HL-60 (cell line): ENCODE data around the gene CDA.
A peak's percentile ranks its signal among the peaks of the same experiment; 100 is the strongest.

Experiments used
- DNase-seq, 2 experiments: peaks; one replicate each; pipeline ENCODE4 v3.0.0-alpha.2; 2010 to 2020; ENCODE audit warnings: low read depth in 1 of 2, low spot score in 1 of 2
- H3K27ac ChIP-seq: fragments of 250-450 bp; sonication (Bioruptor Pico); replicated peaks from 2 replicates; pipeline ENCODE4 v1.5.1; 2020; ENCODE audit warnings: mild to moderate bottlenecking, moderate library complexity
- H3K27me3 ChIP-seq: fragments of 250-450 bp; sonication (Bioruptor Pico); 2 replicates; pipeline ENCODE4 v1.5.1; 2021; ENCODE audit warnings: mild to moderate bottlenecking, moderate library complexity; ENCODE audit not compliant: insufficient read depth, poor library complexity, severe bottlenecking
- H3K4me3 ChIP-seq: replicated peaks from 2 replicates; pipeline ENCODE4 v1.5.1; 2011; ENCODE audit warnings: mild to moderate bottlenecking, control low read depth, low read length; ENCODE audit not compliant: insufficient read depth
- GABPA ChIP-seq: IDR thresholded peaks from 2 replicates; pipeline ENCODE4 v1.6.1; 2012; ENCODE audit warnings: low read depth
- POLR2AphosphoS5 ChIP-seq: IDR thresholded peaks from 2 replicates; pipeline ENCODE4 v1.6.1; 2012; ENCODE audit warnings: low read depth
- SPI1 ChIP-seq: IDR thresholded peaks from 2 replicates; pipeline ENCODE4 v1.6.1; 2012; ENCODE audit warnings: low read depth, mild to moderate bottlenecking, borderline replicate concordance
- TF ChIP-seq, protein P1 (sequence below): IDR thresholded peaks from 2 replicates; pipeline ENCODE4 v1.6.1; 2012; ENCODE audit warnings: low read depth; ENCODE audit not compliant: insufficient replicate concordance
- TF ChIP-seq, protein P2 (sequence below): IDR thresholded peaks from one replicate; pipeline ENCODE4 v1.5.1; 2011; ENCODE audit warnings: low read length, control low read depth, inconsistent platforms; ENCODE audit not compliant: insufficient read depth

Gene CDA

DNA sequence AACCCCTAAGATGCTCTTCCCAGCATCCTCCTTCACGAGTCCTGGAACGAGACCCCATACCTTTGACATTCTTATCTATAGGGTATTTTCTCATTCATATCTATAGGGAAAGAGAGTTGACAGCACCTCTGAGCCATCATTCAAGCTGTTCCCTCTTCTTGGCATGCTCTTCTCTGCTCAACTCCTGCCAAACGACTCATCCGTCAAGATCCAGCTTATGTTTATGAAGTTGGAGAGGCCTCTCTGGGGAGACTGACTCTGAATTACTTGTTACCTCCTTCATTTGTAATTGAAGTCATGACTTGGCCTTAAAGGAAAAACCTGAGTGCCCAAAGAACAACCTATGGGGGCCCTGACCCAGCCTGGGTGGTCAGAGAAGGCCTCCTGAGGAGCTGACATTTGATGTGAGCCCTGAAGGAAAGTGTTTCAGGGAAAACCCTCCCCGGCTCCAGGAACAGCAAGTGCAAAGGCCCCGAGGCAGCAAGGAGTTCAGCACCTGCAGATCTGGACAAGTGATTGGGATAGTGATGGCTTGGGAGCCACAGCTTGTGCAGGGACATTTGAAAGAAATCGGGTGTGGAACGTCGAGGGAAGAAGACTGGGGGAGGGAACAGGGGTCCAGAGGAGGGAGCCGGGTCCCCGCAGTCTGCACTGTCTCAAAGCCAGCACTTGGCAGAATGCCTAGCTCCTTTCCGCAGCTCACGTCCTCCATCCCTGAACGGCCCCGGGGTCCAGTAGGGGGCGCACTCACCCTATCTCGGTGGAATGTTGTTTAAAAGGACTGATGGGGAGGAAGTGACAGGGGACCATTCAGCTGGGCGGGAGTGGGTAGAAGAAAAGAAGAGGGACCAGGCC lies 14.0 kb upstream of the CDA start:
- Histone ChIP-seq H3K27me3 (peaks cover 4% of the 10 kb centered on the region), H3K27ac (no peak overlapping the region), H3K4me3 (no peak overlapping the region)
- TF ChIP-seq, protein P1, sequence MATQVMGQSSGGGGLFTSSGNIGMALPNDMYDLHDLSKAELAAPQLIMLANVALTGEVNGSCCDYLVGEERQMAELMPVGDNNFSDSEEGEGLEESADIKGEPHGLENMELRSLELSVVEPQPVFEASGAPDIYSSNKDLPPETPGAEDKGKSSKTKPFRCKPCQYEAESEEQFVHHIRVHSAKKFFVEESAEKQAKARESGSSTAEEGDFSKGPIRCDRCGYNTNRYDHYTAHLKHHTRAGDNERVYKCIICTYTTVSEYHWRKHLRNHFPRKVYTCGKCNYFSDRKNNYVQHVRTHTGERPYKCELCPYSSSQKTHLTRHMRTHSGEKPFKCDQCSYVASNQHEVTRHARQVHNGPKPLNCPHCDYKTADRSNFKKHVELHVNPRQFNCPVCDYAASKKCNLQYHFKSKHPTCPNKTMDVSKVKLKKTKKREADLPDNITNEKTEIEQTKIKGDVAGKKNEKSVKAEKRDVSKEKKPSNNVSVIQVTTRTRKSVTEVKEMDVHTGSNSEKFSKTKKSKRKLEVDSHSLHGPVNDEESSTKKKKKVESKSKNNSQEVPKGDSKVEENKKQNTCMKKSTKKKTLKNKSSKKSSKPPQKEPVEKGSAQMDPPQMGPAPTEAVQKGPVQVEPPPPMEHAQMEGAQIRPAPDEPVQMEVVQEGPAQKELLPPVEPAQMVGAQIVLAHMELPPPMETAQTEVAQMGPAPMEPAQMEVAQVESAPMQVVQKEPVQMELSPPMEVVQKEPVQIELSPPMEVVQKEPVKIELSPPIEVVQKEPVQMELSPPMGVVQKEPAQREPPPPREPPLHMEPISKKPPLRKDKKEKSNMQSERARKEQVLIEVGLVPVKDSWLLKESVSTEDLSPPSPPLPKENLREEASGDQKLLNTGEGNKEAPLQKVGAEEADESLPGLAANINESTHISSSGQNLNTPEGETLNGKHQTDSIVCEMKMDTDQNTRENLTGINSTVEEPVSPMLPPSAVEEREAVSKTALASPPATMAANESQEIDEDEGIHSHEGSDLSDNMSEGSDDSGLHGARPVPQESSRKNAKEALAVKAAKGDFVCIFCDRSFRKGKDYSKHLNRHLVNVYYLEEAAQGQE, result no peak
- TF ChIP-seq, protein P2, sequence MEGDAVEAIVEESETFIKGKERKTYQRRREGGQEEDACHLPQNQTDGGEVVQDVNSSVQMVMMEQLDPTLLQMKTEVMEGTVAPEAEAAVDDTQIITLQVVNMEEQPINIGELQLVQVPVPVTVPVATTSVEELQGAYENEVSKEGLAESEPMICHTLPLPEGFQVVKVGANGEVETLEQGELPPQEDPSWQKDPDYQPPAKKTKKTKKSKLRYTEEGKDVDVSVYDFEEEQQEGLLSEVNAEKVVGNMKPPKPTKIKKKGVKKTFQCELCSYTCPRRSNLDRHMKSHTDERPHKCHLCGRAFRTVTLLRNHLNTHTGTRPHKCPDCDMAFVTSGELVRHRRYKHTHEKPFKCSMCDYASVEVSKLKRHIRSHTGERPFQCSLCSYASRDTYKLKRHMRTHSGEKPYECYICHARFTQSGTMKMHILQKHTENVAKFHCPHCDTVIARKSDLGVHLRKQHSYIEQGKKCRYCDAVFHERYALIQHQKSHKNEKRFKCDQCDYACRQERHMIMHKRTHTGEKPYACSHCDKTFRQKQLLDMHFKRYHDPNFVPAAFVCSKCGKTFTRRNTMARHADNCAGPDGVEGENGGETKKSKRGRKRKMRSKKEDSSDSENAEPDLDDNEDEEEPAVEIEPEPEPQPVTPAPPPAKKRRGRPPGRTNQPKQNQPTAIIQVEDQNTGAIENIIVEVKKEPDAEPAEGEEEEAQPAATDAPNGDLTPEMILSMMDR, result peak; percentile 74
- TF ChIP-seq GABPA, result no peak
- TF ChIP-seq SPI1, result peak; percentile 90
- TF ChIP-seq POLR2AphosphoS5, result no peak
- peak; percentile 77 to 93 for DNase-seq

DNA sequence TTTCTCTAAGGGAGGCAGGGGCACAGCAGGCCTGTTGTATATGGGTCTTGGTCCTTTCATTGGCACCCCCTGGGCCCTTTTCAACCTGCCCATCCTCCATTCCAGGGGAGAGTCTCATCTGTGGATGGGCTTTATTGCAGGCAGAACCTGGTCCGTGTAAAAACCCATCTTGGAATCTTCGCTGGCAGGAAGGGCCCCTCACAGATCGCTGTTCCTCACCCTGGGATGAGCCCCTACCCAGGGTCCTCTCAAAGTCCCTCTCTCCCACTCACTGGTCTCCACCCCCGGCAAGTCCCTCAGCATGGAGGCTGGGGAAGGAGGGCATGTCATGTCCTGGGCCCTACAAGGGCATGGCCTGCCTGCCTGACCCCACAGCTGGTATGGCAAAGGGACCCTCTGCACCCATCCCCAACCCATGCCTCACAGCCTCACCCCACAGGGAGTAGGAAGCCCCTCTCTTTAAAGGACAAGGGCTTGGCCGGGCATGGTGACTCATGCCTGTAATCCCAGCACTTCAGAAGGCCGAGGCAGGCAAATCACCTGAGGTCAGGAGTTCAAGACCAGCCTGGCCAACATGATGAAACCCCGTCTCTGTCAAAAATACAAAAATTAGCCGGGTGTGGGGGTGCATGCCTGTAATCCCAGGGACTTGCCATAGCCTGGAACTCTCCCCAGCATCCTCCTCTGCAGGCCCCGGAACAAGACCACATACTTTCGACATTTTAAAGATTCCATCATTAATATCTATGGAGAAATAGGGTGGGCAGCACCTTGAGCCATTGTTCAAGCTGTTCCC lies 13.2 kb upstream of the CDA start:
- peaks cover 3% of the 10 kb centered on the region for H3K27me3 ChIP-seq
- DNase-seq, result no peak
- TF ChIP-seq, protein P2, result no peak
- TF ChIP-seq GABPA (no peak), POLR2AphosphoS5 (no peak), SPI1 (no peak)
- TF ChIP-seq, protein P1, result no peak
- no peak overlapping the region for H3K4me3 ChIP-seq
- H3K27ac ChIP-seq, result no peak overlapping the region

DNA sequence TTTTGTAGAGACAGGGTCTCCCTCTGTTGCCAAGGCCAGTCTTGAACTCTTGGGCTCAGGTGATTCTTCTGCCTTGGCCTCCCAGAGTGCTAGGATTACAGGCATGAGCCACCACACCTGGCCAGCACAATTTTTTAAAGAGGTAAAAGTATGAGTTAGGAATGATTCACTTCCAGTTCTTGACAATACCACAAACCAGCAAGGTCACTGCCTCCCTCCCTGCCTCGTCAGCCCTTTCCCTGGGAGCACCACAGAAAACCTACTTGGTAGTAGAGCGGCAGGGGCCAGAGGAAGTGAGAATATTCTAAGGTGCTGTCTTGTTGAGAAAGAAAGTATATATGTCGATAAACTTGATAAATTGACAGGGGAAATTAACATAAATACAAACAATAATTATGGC lies 10.8 kb upstream of the CDA start:
- Histone ChIP-seq H3K27ac (no peak overlapping the region), H3K4me3 (no peak overlapping the region), H3K27me3 (peaks cover 2% of the 10 kb centered on the region)
- no peak for DNase-seq
- TF ChIP-seq, protein P1, result no peak
- no peak for TF ChIP-seq GABPA
- TF ChIP-seq SPI1, result no peak
- TF ChIP-seq POLR2AphosphoS5, result no peak
- TF ChIP-seq, protein P2, result no peak
